Measurements from ENCODE around the gene XPA. TPM values are rescaled to one million over a fixed set of nuclear protein-coding genes. Genes with fewer than 3 reads are reported as not detected.

The XPA gene
- total and polyA plus RNA-seq, 4 donors: 9.2 to 23.0 (median 10.5) TPM

DNA sequence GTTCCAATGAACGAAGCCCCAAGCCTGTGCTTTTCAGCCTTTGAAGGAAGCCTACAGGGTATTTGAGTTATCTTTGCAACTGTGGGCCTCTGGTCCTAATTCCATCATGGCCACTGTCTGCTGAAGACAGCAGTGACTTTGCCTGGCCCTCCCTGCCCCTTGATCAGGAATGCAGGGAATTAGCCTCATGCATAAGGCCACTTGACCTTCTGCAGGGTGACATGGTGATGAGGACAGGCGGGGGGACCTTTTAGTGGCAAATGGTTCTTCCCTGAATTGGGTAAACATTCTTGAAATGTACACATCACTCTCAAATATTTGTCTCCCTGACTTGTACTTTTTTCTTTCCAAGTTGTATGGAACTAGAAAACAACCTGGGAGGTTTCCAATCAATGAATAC, 25.2 kb upstream of the XPA start:
- Histone ChIP-seq H3K4me1 (ENCODE audit: control insufficient read depth in 5 of 5, insufficient read depth in 5 of 5, low read length in 5 of 5) (no peaks in the 10 kb centered on the region), H3K9ac (ENCODE audit: insufficient read depth in 1 of 2, low read length in 2 of 2) (no peak overlapping the region), H3K4me3 (no peak overlapping the region), H3K27me3 (ENCODE audit: control insufficient read depth in 3 of 3, insufficient read depth in 3 of 3, low read length in 2 of 3) (peaks cover 0 to 6% (median 3%) of the 10 kb centered on the region in 3 donors), H3K9me3 (ENCODE audit: control insufficient read depth in 4 of 4, insufficient read depth in 3 of 4, low read length in 3 of 4) (peaks cover 0 to 6% (median 2%) of the 10 kb centered on the region in 4 donors), H3K27ac (ENCODE audit: low read depth in 1 of 2, low read length in 1 of 2) (no peak overlapping the region), H3K36me3 (ENCODE audit: control insufficient read depth in 4 of 4, insufficient read depth in 4 of 4, low read length in 4 of 4) (no peaks in the 10 kb centered on the region)
- WGBS, 2 donors: 41 to 89% methylated on average over 2 of the region's 2 CpGs
- ATAC-seq (ENCODE audit: insufficient read depth, low FRiP score) (no peak), DNase-seq (no peak)
- TF ChIP-seq, protein P1, sequence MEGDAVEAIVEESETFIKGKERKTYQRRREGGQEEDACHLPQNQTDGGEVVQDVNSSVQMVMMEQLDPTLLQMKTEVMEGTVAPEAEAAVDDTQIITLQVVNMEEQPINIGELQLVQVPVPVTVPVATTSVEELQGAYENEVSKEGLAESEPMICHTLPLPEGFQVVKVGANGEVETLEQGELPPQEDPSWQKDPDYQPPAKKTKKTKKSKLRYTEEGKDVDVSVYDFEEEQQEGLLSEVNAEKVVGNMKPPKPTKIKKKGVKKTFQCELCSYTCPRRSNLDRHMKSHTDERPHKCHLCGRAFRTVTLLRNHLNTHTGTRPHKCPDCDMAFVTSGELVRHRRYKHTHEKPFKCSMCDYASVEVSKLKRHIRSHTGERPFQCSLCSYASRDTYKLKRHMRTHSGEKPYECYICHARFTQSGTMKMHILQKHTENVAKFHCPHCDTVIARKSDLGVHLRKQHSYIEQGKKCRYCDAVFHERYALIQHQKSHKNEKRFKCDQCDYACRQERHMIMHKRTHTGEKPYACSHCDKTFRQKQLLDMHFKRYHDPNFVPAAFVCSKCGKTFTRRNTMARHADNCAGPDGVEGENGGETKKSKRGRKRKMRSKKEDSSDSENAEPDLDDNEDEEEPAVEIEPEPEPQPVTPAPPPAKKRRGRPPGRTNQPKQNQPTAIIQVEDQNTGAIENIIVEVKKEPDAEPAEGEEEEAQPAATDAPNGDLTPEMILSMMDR (IDR thresholded peaks at IDR 0.05; ENCODE audit: control extremely low read depth, extremely low read depth): no peak

DNA sequence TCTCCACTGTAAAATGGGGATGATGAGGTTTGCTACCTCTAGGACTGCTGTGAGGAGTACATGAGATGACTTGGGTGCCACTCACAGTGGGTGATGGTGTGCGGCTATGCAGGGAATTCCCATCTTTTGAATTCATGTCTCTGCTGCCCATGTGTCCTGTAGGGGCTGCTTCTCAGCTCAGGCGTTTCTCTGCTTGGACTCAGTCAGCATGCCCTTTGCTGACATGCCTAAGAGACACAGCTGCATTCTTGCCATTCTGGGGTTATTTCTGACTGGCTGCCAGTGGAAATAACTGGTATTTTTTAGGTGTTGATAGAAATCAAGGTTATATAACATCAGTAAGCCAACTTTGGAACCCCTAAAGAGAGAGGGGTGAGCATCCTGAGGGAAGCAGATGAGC, 24.3 kb upstream of the XPA start:
- H3K27ac ChIP-seq (ENCODE audit: low read depth in 1 of 2, low read length in 1 of 2): no peak overlapping the region
- H3K9me3 ChIP-seq (ENCODE audit: control insufficient read depth in 4 of 4, insufficient read depth in 3 of 4, low read length in 3 of 4): peaks cover 0 to 6% (median 2%) of the 10 kb centered on the region in 4 donors
- TF ChIP-seq, protein P1 (IDR thresholded peaks at IDR 0.05; ENCODE audit: control extremely low read depth, extremely low read depth): no peak
- ATAC-seq (ENCODE audit: insufficient read depth, low FRiP score) (no peak), DNase-seq (no peak)
- no peaks in the 10 kb centered on the region for H3K36me3 ChIP-seq (ENCODE audit: control insufficient read depth in 4 of 4, insufficient read depth in 4 of 4, low read length in 4 of 4)
- 82 to 84% methylated on average over 2 of the region's 2 CpGs for WGBS, 2 donors
- H3K27me3 ChIP-seq (ENCODE audit: control insufficient read depth in 3 of 3, insufficient read depth in 3 of 3, low read length in 2 of 3): peaks cover 0 to 6% (median 3%) of the 10 kb centered on the region in 3 donors
- no peak overlapping the region for H3K4me3 ChIP-seq
- no peak overlapping the region for H3K9ac ChIP-seq (ENCODE audit: insufficient read depth in 1 of 2, low read length in 2 of 2)
- H3K4me1 ChIP-seq (ENCODE audit: control insufficient read depth in 5 of 5, insufficient read depth in 5 of 5, low read length in 5 of 5): no peaks in the 10 kb centered on the region

DNA sequence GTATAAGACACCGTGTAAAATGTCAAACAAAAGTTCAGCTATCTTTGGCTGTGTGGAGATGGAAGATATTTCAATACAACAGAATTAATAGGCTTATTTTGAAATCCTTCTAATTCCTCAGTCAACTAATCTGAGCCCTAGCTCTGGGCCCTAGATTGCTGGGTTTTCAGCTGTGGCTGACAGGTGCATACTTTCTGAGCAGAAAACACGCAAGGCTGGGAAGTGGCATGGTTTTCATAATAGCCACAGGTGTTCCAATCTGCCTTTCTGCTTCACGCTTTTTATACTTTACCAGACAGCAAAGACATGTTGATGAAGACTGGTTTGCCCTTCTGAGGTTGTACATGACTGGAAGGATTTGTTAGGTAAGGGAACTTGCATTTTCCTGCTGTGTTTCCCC, 20.7 kb upstream of the XPA start:
- H3K4me1 ChIP-seq (ENCODE audit: control insufficient read depth in 5 of 5, insufficient read depth in 5 of 5, low read length in 5 of 5): no peaks in the 10 kb centered on the region
- no peak overlapping the region for H3K4me3 ChIP-seq
- peaks cover 0 to 4% (median 0%) of the 10 kb centered on the region in 3 donors for H3K27me3 ChIP-seq (ENCODE audit: control insufficient read depth in 3 of 3, insufficient read depth in 3 of 3, low read length in 2 of 3)
- no peak overlapping the region for H3K9ac ChIP-seq (ENCODE audit: insufficient read depth in 1 of 2, low read length in 2 of 2)
- H3K9me3 ChIP-seq (ENCODE audit: control insufficient read depth in 4 of 4, insufficient read depth in 3 of 4, low read length in 3 of 4): peaks cover 0 to 4% (median 1%) of the 10 kb centered on the region in 4 donors
- no peak for ATAC-seq (ENCODE audit: insufficient read depth, low FRiP score)
- TF ChIP-seq, protein P1 (IDR thresholded peaks at IDR 0.05; ENCODE audit: control extremely low read depth, extremely low read depth): no peak
- H3K36me3 ChIP-seq (ENCODE audit: control insufficient read depth in 4 of 4, insufficient read depth in 4 of 4, low read length in 4 of 4): no peaks in the 10 kb centered on the region
- WGBS, 2 donors: 75 to 76% methylated on average over 3 of the region's 3 CpGs
- DNase-seq: no peak
- no peak overlapping the region for H3K27ac ChIP-seq (ENCODE audit: low read depth in 1 of 2, low read length in 1 of 2)

DNA sequence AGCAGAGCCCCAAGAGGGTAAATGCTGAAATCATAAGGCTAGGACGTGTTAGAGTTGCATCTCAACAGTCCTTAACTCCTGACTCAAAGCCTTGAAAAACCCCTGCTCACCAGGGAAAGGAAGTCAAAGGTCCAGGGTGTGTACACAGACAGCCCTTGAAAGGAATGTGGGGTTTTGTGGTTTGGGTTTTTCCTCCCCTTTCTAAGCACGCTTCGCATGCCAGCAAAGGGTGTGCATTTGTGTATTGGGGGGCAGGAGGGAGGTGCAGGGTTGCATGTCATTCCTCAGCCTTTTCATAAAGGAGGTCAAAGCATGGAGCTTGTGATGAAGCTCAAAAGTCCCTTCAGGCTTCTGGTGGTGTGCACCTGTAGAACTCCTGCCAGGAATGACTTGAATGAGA, 17.3 kb upstream of the XPA start:
- Histone ChIP-seq H3K4me1 (ENCODE audit: control insufficient read depth in 5 of 5, insufficient read depth in 5 of 5, low read length in 5 of 5) (peaks cover 0 to 4% (median 0%) of the 10 kb centered on the region in 5 donors), H3K4me3 (no peak overlapping the region), H3K27me3 (ENCODE audit: control insufficient read depth in 3 of 3, insufficient read depth in 3 of 3, low read length in 2 of 3) (peaks cover 0 to 9% (median 4%) of the 10 kb centered on the region in 3 donors), H3K9me3 (ENCODE audit: control insufficient read depth in 4 of 4, insufficient read depth in 3 of 4, low read length in 3 of 4) (no peaks in the 10 kb centered on the region), H3K36me3 (ENCODE audit: control insufficient read depth in 4 of 4, insufficient read depth in 4 of 4, low read length in 4 of 4) (no peaks in the 10 kb centered on the region), H3K9ac (ENCODE audit: insufficient read depth in 1 of 2, low read length in 2 of 2) (no peak overlapping the region), H3K27ac (ENCODE audit: low read depth in 1 of 2, low read length in 1 of 2) (no peak overlapping the region)
- WGBS, 2 donors: 9 to 25% methylated on average over 3 of the region's 3 CpGs
- DNase-seq: peak in 1 of 3 donors; percentile 3
- TF ChIP-seq, protein P1 (IDR thresholded peaks at IDR 0.05; ENCODE audit: control extremely low read depth, extremely low read depth): no peak
- ATAC-seq (ENCODE audit: insufficient read depth, low FRiP score): no peak

Data from lung (tissue), 12 donors.